ENCODE measurements around the gene TBCB.
"Not testable (repeated sequence)": the region's sequence is repeated elsewhere in the genome, so short reads cannot be mapped to it uniquely, and the experiment has no call there.

The TBCB gene

DNA sequence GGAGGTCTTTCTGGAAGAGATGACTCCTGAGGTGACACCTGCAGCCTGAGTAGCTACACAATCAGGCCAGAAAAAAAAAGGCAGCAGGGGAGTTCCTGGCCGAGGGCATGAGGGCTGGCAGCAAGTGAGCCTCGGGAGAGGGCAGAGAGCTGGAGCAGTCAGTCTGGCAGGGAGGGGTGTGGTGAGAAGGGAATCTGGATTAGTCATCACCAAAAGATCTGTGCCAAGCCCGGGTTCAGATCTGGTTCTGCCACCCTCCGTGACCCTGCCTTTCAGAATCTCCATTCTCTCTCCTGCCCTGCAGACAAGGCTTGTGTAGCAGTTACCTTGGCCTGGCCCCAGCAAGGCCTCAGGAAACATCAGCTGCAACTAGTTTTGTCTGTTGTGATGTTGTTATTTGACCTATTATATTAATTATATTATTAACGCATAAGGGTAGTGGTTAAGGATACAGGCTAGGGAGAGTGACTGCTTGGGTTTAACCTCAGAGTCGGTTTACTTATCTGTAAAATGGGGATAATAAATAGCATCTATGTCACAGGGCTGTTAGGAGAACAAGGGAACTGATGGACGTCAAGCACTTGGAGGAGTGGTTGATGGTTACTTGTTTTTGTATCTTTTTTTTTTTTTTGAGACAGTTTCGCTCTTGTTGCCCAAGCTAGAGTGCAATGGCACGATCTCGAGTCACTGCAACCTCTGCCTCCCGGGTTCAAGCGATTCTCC lies 21.9 kb downstream of the TBCB start:
- DNase-seq, result no peak

- no peak for DNase-seq
Observed at GRCh38 chr19:36139120-36139472, 23.8 kb downstream of the TBCB start.

- peak; percentile 86 for DNase-seq
Observed at GRCh38 chr19:36139473-36140303, 24.4 kb downstream of the TBCB start, which contains the start of gene CAPNS1. Gene CAPNS1 (plus strand): TSS chr19:36140066. CDS start chr19:36141012, 946 bp downstream.

- peak; percentile 70 for DNase-seq
Observed at GRCh38 chr19:36140304-36141038, 25.2 kb downstream of the TBCB start.

- DNase-seq, result peak; percentile 52
Observed at GRCh38 chr19:36141039-36141927, 26.0 kb downstream of the TBCB start.

- no peak for DNase-seq
Observed at GRCh38 chr19:36142046-36142445, 26.8 kb downstream of the TBCB start.

DNA sequence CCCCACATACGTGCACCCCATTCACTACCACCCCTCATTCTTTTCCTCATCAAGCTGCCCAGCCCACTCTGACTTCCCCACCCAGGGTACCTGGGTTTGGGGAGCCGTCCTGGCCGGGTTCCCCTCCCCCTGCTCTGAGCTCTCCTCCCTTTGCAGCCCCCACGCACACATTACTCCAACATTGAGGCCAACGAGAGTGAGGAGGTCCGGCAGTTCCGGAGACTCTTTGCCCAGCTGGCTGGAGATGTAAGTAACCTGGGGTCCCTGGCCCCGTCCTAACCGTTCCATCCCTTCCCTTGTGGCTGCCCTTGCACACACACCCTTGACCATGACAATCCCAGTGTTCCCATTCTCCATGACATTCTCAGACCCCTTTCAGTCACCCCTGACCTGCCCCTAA lies 27.2 kb downstream of the TBCB start:
- no peak for DNase-seq

GRCh38 chr19:36144624-36145023 lies 29.4 kb downstream of the TBCB start:
- DNase-seq, result no peak

GRCh38 chr19:36149673-36150406 lies 34.6 kb downstream of the TBCB start:
- no peak for DNase-seq

DNA sequence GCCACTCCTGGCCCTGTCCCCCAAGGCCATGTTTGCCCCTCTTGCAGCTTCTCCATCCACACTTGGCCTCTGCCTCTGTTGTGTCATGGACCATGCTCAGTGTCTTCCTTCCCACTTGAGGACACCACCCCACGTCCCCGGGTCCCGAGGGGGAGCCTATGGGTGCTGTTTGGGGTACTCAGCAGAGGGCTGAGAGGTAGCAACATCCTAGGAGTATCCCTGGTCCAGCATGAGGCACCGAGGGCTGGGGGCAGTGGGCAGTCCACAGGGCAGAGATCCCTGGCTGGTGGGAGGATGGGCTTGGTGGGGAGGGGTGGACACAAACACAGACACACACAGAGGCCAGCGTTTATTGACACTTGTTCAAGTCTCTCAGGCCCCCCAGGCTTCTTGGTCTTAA lies 35.3 kb downstream of the TBCB start:
- no peak for DNase-seq

- DNase-seq, result no peak
Observed at GRCh38 chr19:36151144-36152018, 36.1 kb downstream of the TBCB start.

- DNase-seq, result no peak
Observed at GRCh38 chr19:36152019-36152351, 36.7 kb downstream of the TBCB start.

- no peak for DNase-seq
Observed at GRCh38 chr19:36152352-36153091, 37.3 kb downstream of the TBCB start, which contains the start of gene COX7A1. Gene COX7A1 (minus strand): TSS chr19:36152447. CDS start chr19:36152407, 40 bp downstream.

DNA sequence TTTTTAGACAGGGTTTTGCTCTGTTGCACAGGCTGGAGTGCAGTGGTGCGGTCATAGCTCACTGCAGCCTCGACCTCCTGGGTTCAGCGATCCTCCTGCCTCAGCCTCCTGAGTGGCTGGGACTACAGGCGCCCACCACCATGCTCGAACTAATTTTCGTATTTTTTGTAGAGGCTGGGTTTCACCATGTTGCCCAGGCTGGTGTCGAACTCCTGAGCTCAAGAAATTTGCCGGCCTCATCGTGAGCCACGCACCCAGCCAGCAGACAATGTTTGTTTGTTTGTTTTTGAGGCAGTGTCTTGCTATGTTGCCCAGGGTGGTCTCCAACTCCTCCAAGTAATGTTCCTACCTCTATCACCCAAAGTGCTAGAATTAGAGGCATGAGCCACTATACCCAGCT lies 37.9 kb downstream of the TBCB start:
- DNase-seq, result no peak

- DNase-seq, result no peak
Observed at GRCh38 chr19:36160821-36161596, 45.7 kb downstream of the TBCB start.

DNA sequence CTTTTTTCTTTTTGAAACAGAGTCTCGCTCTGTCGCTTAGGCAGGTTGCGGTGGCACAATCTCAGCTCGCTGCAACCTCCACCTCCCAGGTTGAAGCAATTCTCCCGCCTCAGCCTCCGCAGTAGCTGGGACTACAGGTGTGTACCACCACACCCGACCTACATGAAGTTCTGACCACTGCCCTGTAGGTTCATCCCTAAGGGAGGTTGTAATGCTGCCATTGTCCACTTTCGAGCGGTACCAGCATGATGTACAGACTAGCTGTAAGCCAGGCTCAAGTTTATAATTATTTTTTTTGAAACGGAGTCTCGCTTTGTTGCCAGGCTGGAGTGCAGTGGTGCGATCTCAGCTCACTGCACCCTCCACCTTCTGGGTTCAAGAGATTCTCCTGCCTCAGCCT lies 48.5 kb downstream of the TBCB start:
- no peak for DNase-seq

DNA sequence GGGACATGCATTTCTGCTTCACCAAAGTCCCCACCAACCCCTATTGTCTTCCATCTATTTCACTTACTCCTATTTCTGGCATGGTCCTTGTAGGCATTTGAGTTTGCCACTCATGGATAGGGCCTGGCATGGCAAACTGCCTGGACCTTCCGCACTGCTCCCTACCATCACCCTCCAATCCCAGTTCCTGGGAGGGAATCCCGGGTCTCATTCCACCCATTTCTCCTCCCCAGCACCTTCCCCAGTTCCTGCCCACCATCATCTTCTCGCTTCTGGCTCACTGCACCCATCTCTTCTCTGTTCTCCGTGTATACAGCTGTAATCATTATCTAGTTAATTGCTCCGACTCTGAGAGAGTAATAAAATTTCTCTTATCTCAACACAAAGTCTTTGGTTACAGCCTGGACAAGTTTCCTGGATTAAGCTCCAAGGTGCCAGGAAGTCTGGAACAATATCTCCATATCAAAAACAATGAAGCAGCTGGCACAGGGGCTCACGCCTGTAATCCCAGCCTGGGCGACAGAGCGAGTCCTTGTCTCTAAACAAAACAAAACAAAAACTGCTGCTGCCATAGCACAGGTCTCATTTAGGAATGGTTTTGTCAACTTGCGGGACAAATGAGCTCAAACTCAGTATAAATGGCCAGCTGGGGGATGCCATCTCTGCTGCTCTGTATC lies 54.0 kb downstream of the TBCB start:
- no peak for DNase-seq

DNA sequence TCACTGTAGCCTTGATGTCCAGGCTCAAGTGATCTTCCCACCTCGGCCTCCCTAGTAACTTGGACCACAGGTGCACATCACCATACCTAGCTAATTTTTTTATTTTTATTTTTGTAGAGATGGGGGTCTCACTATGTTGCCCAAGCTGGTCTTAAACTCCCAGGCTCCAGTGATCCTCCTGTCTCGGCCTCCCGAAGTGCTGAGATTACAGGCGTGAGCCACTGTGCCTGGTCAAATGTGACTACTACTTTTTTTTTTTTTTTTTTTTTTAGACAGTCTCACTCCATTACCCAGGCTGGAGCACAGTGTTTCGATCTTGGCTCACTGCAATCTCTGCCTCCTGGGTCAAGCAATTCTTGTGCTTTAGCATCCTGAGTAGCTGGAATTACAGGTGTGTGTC lies 57.6 kb downstream of the TBCB start:
- no peak for DNase-seq

DNA sequence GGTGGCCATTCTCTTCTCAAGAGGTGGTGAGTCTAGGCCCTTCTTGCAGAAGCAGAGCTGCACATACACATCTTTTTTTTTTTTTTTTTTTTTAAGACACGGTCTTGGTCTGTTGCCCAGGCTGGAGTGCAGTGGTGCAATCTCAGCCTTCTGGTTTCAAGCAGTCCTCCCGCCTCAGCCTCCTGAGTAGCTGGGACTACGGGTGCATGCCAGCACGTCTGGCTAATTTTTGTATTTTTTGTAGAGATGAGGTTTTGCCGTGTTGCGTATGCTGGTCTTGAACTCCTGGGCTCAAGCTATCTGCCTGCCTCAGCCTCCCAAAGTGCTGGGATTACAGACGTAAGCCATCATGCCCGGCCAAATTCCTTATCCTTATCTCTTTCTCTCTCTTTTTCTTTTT lies 58.6 kb downstream of the TBCB start:
- DNase-seq, result not testable (repeated sequence)
